ENCODE measurements around the gene TMEM161B.

The TMEM161B gene

DNA sequence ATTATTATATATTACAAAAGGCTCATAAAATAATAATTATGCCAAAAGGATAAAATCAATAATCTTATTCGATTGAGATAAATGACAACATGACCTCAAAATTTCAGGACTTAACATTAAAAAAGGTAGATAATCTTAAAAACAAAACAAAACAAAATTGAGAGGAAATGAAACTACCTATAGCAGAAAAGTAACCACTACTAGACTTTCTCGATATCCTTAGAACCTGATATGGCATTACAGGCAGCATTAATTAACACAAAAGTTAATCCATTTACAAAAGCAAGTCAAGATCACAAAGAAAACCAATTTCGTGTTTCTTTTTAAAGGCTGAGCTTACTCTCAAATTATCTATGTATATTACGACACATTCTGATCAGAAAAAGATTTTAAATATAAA is 29.9 kb downstream of the TMEM161B start:
- no peak overlapping the region for H2AK5ac ChIP-seq (ENCODE audit: low read depth, low read length)
- no peak overlapping the region for H3K4me3 ChIP-seq (ENCODE audit: low read length in 2 of 2)
- H3K23ac ChIP-seq (ENCODE audit: low read depth, low read length, poor library complexity) = no peak overlapping the region
- H3K79me1 ChIP-seq (ENCODE audit: low read depth, low read length) = peaks cover 1% of the 10 kb centered on the region
- no peak overlapping the region for H3K14ac ChIP-seq (ENCODE audit: low read length)
- H3K4me1 ChIP-seq (ENCODE audit: control insufficient read depth in 2 of 2, insufficient read depth in 1 of 2, low read depth in 1 of 2, low read length in 2 of 2) = peaks cover 0 to 7% of the 10 kb centered on the region in 2 donors
- no peak overlapping the region for H4K91ac ChIP-seq (ENCODE audit: low read depth, low read length, poor library complexity)
- WGBS, 2 donors (ENCODE audit: extremely low coverage in 2 of 2, insufficient read length in 2 of 2, insufficient replicate concordance in 1 of 2) = no CpG with 5 or more reads among the region's 4 CpGs
- no peak overlapping the region for H2BK15ac ChIP-seq (ENCODE audit: low read length)
- H3K27ac ChIP-seq (replicated peaks; ENCODE audit: low read length) = no peak overlapping the region
- H3K4me2 ChIP-seq (ENCODE audit: insufficient read depth, low read length, poor library complexity, severe bottlenecking) = no peak overlapping the region
- H3K9me3 ChIP-seq (replicated peaks in 1 of 2; ENCODE audit: control insufficient read depth in 2 of 2, insufficient read depth in 1 of 2, low read depth in 1 of 2, low read length in 2 of 2) = no peaks in the 10 kb centered on the region
- H2AFZ ChIP-seq (ENCODE audit: low read length) = no peak overlapping the region
- no peak overlapping the region for H3K18ac ChIP-seq (ENCODE audit: low read length)
- no peak overlapping the region for H3K4ac ChIP-seq (ENCODE audit: low read length)
- H3K36me3 ChIP-seq (replicated peaks in 1 of 2; ENCODE audit: control insufficient read depth in 2 of 2, insufficient read depth in 2 of 2, low read length in 2 of 2) = peaks cover 0 to 28% of the 10 kb centered on the region in 2 donors
- no peak overlapping the region for H4K8ac ChIP-seq (ENCODE audit: low read depth, low read length)
- DNase-seq (ENCODE audit: low spot score) = no peak
- H3K27me3 ChIP-seq (ENCODE audit: control insufficient read depth in 3 of 3, insufficient read depth in 3 of 3, low read depth in 1 of 3, low read length in 3 of 3) = no peaks in the 10 kb centered on the region
- no peak overlapping the region for H2BK12ac ChIP-seq (ENCODE audit: low read length)
- H3K9ac ChIP-seq (ENCODE audit: low read depth, low read length, poor library complexity) = no peak overlapping the region
- no peak overlapping the region for H2BK5ac ChIP-seq (ENCODE audit: low read length)
- H2BK120ac ChIP-seq (ENCODE audit: low read depth, low read length) = no peak overlapping the region

DNA sequence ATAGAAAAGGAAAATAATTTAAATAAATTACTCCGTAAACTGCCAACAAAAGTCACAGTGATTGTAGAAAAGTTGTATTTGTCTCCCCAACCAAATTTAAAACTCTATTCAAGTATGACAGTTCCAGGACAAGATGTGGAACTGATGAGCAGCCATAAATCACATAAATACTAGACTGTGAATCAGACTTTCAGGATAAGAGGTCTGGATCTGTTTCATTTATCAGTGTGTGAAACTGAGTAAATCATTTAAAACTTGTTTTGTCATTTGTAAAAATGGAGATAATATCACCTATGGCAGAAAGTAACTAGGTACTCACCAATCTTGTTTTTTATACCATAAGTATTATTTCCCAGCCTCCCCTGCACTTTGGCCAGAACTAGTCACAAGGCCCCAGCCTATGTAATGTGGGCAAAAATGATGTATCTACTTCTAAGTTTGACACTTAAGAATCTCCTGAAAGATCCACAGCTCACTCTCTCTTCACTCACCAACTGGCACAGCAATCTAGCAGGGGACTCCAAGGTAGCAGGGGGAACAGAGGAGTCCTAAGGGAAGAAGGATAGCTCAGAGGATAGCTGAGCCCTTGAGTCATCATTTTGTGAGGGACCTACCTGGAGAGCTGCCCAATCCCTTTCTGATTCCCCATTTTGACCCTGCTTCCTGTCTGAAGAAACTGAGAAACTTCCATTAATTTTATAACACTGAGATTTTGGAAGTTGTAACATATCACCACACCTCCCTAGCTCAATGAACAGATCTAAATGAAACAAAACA is 31.6 kb downstream of the TMEM161B start:
- H2BK5ac ChIP-seq (ENCODE audit: low read length) = no peak overlapping the region
- H2AK5ac ChIP-seq (ENCODE audit: low read depth, low read length) = no peak overlapping the region
- no peak overlapping the region for H2BK120ac ChIP-seq (ENCODE audit: low read depth, low read length)
- no peaks in the 10 kb centered on the region for H3K79me1 ChIP-seq (ENCODE audit: low read depth, low read length)
- H3K4me1 ChIP-seq (ENCODE audit: control insufficient read depth in 2 of 2, insufficient read depth in 1 of 2, low read depth in 1 of 2, low read length in 2 of 2) = peaks cover 0 to 7% of the 10 kb centered on the region in 2 donors
- H3K4me2 ChIP-seq (ENCODE audit: insufficient read depth, low read length, poor library complexity, severe bottlenecking) = no peak overlapping the region
- no peak overlapping the region for H3K18ac ChIP-seq (ENCODE audit: low read length)
- no peak overlapping the region for H4K8ac ChIP-seq (ENCODE audit: low read depth, low read length)
- H3K14ac ChIP-seq (ENCODE audit: low read length) = no peak overlapping the region
- peaks cover 0 to 30% of the 10 kb centered on the region in 2 donors for H3K36me3 ChIP-seq (replicated peaks in 1 of 2; ENCODE audit: control insufficient read depth in 2 of 2, insufficient read depth in 2 of 2, low read length in 2 of 2)
- no peak for DNase-seq (ENCODE audit: low spot score)
- no peak overlapping the region for H3K4me3 ChIP-seq (ENCODE audit: low read length in 2 of 2)
- no peak overlapping the region for H3K23ac ChIP-seq (ENCODE audit: low read depth, low read length, poor library complexity)
- H2BK12ac ChIP-seq (ENCODE audit: low read length) = no peak overlapping the region
- WGBS, 2 donors (ENCODE audit: extremely low coverage in 2 of 2, insufficient read length in 2 of 2, insufficient replicate concordance in 1 of 2) = no CpG with 5 or more reads among the region's 1 CpG
- no peak overlapping the region for H3K27ac ChIP-seq (replicated peaks; ENCODE audit: low read length)
- H3K9me3 ChIP-seq (replicated peaks in 1 of 2; ENCODE audit: control insufficient read depth in 2 of 2, insufficient read depth in 1 of 2, low read depth in 1 of 2, low read length in 2 of 2) = peaks cover 0 to under 1% of the 10 kb centered on the region in 2 donors
- no peak overlapping the region for H3K4ac ChIP-seq (ENCODE audit: low read length)
- H2BK15ac ChIP-seq (ENCODE audit: low read length) = no peak overlapping the region
- H4K91ac ChIP-seq (ENCODE audit: low read depth, low read length, poor library complexity) = no peak overlapping the region
- H3K9ac ChIP-seq (ENCODE audit: low read depth, low read length, poor library complexity) = no peak overlapping the region
- H3K27me3 ChIP-seq (ENCODE audit: control insufficient read depth in 3 of 3, insufficient read depth in 3 of 3, low read depth in 1 of 3, low read length in 3 of 3) = no peaks in the 10 kb centered on the region
- H2AFZ ChIP-seq (ENCODE audit: low read length) = no peak overlapping the region

GRCh38 chr5:88235828-88236227 is 32.8 kb downstream of the TMEM161B start:
- H2AFZ ChIP-seq (ENCODE audit: low read length) = no peak overlapping the region
- H3K4me1 ChIP-seq (ENCODE audit: control insufficient read depth in 2 of 2, insufficient read depth in 1 of 2, low read depth in 1 of 2, low read length in 2 of 2) = peaks cover under 1 to 5% of the 10 kb centered on the region in 2 donors
- no peak overlapping the region for H2BK12ac ChIP-seq (ENCODE audit: low read length)
- no peak overlapping the region for H2BK15ac ChIP-seq (ENCODE audit: low read length)
- no peak overlapping the region for H2BK5ac ChIP-seq (ENCODE audit: low read length)
- no peak for DNase-seq (ENCODE audit: low spot score)
- no peak overlapping the region for H3K27ac ChIP-seq (replicated peaks; ENCODE audit: low read length)
- peaks cover 0 to 32% of the 10 kb centered on the region in 2 donors for H3K36me3 ChIP-seq (replicated peaks in 1 of 2; ENCODE audit: control insufficient read depth in 2 of 2, insufficient read depth in 2 of 2, low read length in 2 of 2)
- H3K14ac ChIP-seq (ENCODE audit: low read length) = no peak overlapping the region
- no peak overlapping the region for H3K4ac ChIP-seq (ENCODE audit: low read length)
- no peaks in the 10 kb centered on the region for H3K79me1 ChIP-seq (ENCODE audit: low read depth, low read length)
- no peak overlapping the region for H2BK120ac ChIP-seq (ENCODE audit: low read depth, low read length)
- no peak overlapping the region for H3K4me2 ChIP-seq (ENCODE audit: insufficient read depth, low read length, poor library complexity, severe bottlenecking)
- no peaks in the 10 kb centered on the region for H3K27me3 ChIP-seq (ENCODE audit: control insufficient read depth in 3 of 3, insufficient read depth in 3 of 3, low read depth in 1 of 3, low read length in 3 of 3)
- H4K91ac ChIP-seq (ENCODE audit: low read depth, low read length, poor library complexity) = no peak overlapping the region
- H3K9me3 ChIP-seq (replicated peaks in 1 of 2; ENCODE audit: control insufficient read depth in 2 of 2, insufficient read depth in 1 of 2, low read depth in 1 of 2, low read length in 2 of 2) = peaks cover 0 to 4% of the 10 kb centered on the region in 2 donors
- no peak overlapping the region for H4K8ac ChIP-seq (ENCODE audit: low read depth, low read length)
- no peak overlapping the region for H3K9ac ChIP-seq (ENCODE audit: low read depth, low read length, poor library complexity)
- no CpG with 5 or more reads among the region's 4 CpGs for WGBS, 2 donors (ENCODE audit: extremely low coverage in 2 of 2, insufficient read length in 2 of 2, insufficient replicate concordance in 1 of 2)
- no peak overlapping the region for H3K4me3 ChIP-seq (ENCODE audit: low read length in 2 of 2)
- no peak overlapping the region for H2AK5ac ChIP-seq (ENCODE audit: low read depth, low read length)
- no peak overlapping the region for H3K23ac ChIP-seq (ENCODE audit: low read depth, low read length, poor library complexity)
- no peak overlapping the region for H3K18ac ChIP-seq (ENCODE audit: low read length)

- Histone ChIP-seq H3K4me1 (ENCODE audit: control insufficient read depth in 2 of 2, insufficient read depth in 1 of 2, low read depth in 1 of 2, low read length in 2 of 2) (peaks cover 3 to 5% of the 10 kb centered on the region in 2 donors), H3K9me3 (replicated peaks in 1 of 2; ENCODE audit: control insufficient read depth in 2 of 2, insufficient read depth in 1 of 2, low read depth in 1 of 2, low read length in 2 of 2) (peaks cover 0 to 4% of the 10 kb centered on the region in 2 donors), H3K27me3 (ENCODE audit: control insufficient read depth in 3 of 3, insufficient read depth in 3 of 3, low read depth in 1 of 3, low read length in 3 of 3) (no peaks in the 10 kb centered on the region), H3K4ac (ENCODE audit: low read length) (no peak overlapping the region), H3K79me1 (ENCODE audit: low read depth, low read length) (no peaks in the 10 kb centered on the region), H3K23ac (ENCODE audit: low read depth, low read length, poor library complexity) (no peak overlapping the region), H3K14ac (ENCODE audit: low read length) (no peak overlapping the region), H3K9ac (ENCODE audit: low read depth, low read length, poor library complexity) (no peak overlapping the region), H3K27ac (replicated peaks; ENCODE audit: low read length) (no peak overlapping the region), H2BK120ac (ENCODE audit: low read depth, low read length) (no peak overlapping the region), H3K4me2 (ENCODE audit: insufficient read depth, low read length, poor library complexity, severe bottlenecking) (no peak overlapping the region), H2BK15ac (ENCODE audit: low read length) (no peak overlapping the region), H4K8ac (ENCODE audit: low read depth, low read length) (no peak overlapping the region), H2BK5ac (ENCODE audit: low read length) (no peak overlapping the region), H3K4me3 (ENCODE audit: low read length in 2 of 2) (no peak overlapping the region), H2AK5ac (ENCODE audit: low read depth, low read length) (no peak overlapping the region), H2AFZ (ENCODE audit: low read length) (no peak overlapping the region), H3K18ac (ENCODE audit: low read length) (no peak overlapping the region), H3K36me3 (replicated peaks in 1 of 2; ENCODE audit: control insufficient read depth in 2 of 2, insufficient read depth in 2 of 2, low read length in 2 of 2) (peaks cover 0 to 30% of the 10 kb centered on the region in 2 donors), H2BK12ac (ENCODE audit: low read length) (no peak overlapping the region), H4K91ac (ENCODE audit: low read depth, low read length, poor library complexity) (no peak overlapping the region)
- WGBS, 2 donors (ENCODE audit: extremely low coverage in 2 of 2, insufficient read length in 2 of 2, insufficient replicate concordance in 1 of 2) = no CpG with 5 or more reads among the region's 1 CpG
- no peak for DNase-seq (ENCODE audit: low spot score)
Observed at GRCh38 chr5:88235346-88235745, 33.3 kb downstream of the TMEM161B start.
